HTR-8/SVneo (cell line): ENCODE results near the gene MEIOB.
"Not testable (repeated sequence)": the region's sequence is repeated elsewhere in the genome, so short reads cannot be mapped to it uniquely, and the experiment has no call there.

Source experiments
- DNase-seq: peaks from one replicate; pipeline ENCODE4 v3.0.0; 2011; ENCODE audit warnings: low spot score, mixed read lengths; ENCODE audit not compliant: insufficient read length
- FAIRE-seq: peaks from 2 replicates; lab custom pipeline; 2011; peaks lifted over from hg19 to GRCh38; lab: Jason Lieb, UNC

MEIOB gene

GRCh38 chr16:1879477-1879876 is 7.5 kb upstream of the MEIOB start:
- FAIRE-seq, result no peak

GRCh38 chr16:1878256-1878655 is 6.3 kb upstream of the MEIOB start:
- FAIRE-seq, result no peak
- DNase-seq, result no peak

More at GRCh38 chr16:1879477-1879876, 7.5 kb upstream of the MEIOB start:
- no peak for DNase-seq

DNA sequence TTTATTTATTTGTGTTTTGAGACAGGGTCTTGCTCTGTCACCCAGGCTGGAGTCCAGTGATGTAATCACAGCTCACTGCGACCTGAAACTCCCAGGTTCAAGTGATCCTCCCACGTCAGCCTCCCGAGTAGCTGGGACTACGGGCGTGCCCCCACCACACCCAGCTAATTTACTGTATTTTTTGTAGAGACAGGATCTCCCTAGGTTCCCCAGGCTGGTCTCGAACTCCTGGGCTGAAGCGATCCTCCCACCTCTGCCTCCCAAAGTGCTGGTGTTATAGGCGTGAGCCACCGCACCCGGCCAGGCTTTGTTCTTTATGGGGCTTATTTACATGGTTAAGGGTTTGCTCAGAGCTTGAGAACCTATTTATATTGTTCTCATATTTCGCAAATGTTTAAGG is 5.8 kb upstream of the MEIOB start:
- no peak for DNase-seq
- FAIRE-seq, result no peak

GRCh38 chr16:1877089-1877488 is 5.1 kb upstream of the MEIOB start:
- no peak for DNase-seq
- FAIRE-seq, result no peak

- FAIRE-seq (no peak), DNase-seq (no peak)
Measured at GRCh38 chr16:1876468-1876867, 4.5 kb upstream of the MEIOB start.

- DNase-seq, FAIRE-seq: not testable (repeated sequence)
Measured at GRCh38 chr16:1876066-1876465, 4.1 kb upstream of the MEIOB start.

GRCh38 chr16:1874854-1875253 is 2.9 kb upstream of the MEIOB start:
- FAIRE-seq (no peak), DNase-seq (no peak)

DNA sequence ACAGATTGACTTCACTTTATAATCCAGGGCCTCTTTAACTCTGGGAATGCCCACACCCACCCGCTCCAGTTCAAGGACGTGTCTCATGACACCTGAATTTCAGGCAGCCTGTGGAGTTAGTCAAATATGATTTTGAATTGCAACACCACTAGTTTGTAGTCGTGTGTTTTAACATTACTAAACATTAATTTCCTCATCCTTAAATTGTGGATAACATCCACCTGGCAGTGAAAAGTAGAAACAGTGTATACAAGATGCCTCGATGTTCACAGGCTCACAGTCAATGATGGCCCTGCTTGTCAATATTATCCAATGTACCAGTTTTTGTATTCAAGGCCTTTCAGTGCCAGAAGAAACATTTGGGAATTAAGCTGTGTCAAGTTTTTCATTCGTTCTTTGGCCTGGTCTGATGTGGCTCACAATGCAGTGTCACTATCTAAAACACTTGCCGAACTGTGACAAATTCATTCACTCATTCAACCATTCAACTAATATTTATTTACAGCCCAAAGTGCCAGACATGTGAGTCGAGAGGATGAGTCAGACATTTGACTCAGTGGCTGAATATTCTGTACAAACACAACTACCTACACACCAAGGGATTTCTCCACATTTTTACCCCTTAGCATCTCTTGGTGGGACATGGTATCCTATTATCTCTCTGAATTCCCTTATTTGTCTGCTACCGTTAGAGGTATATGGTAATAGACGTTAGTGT is 1.4 kb downstream of the MEIOB start:
- peak; percentile 28 for FAIRE-seq
- peak; percentile 35 for DNase-seq

DNA sequence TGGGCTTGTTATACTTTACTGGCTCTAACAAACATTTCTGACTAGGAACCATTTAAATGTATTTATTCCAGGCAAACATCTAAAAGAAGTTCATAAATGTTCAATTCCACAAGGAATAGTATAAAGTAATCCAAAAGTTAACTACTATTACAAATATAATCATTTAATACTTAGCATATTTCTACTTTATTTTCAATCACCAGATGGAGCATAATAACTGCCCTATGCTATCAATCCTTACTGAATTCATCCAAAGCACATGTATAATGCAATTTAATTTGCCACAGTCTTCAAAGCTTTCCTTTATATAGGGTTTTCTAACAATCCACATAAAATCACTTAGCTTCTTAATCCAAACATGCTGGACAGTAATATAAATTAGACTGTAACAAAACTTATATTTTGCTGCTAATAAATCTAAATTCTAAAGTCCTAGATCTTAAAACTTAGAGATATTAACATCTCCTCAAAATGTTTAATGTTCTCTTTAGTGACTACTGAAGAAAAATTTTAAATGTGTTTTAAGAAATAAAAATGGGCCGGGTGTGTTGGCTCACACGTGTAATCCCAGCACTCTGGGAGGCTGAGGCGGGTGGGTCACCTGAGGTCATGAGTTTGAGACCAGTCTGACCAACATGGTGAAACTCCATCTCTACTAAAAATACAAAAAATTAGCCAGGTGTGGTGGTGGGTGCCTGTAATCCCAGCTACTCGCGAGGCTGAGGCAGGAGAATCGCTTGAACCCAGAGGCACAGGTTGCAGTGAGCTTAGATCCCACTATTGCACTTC is 5.9 kb downstream of the MEIOB start:
- DNase-seq (no peak), FAIRE-seq (no peak)

- no peak for FAIRE-seq
- no peak for DNase-seq
Measured at GRCh38 chr16:1863681-1864460, 8.1 kb downstream of the MEIOB start.

GRCh38 chr16:1862394-1862793 is 9.6 kb downstream of the MEIOB start:
- DNase-seq, result no peak

DNA sequence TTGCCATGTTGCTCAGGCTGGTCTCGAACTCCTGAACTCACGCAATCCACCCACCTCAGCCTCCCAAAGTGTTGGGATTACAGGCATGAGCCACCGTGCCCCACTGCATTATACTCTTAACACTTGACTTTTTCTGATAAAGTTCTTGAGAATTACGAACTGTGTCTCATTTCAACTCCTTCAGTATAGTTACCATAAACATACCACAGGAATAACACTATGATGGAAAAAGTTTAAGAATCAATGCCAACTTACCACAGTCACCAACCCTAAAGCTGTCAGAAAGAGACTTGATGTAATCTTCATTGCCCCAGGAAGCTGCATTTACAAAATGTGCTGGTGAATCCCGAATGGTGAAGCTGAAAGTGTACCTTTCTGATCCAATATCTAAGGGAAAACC is 10.2 kb downstream of the MEIOB start:
- no peak for FAIRE-seq

More at GRCh38 chr16:1862394-1862793, 9.6 kb downstream of the MEIOB start:
- no peak for FAIRE-seq

DNA sequence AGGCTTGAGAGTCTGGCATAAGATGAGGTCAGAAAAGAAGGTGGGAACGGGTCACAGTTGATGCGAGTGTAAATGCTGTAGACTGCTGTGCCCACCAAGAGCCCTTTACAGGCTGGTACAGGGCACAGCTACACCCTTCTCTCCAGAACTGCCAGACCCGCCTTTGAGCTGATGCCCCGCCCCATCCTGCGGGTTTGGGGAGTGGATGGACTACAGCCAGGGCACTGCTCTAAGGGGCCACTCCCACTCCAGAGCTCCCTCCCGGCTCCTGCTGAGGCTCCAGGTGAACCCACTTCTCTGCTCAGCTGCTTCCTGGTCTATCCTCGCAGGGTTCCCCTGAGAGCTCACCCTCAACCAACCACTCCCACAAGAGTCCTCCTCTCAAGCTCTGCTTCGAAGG is 12.3 kb downstream of the MEIOB start:
- DNase-seq, result no peak
- FAIRE-seq, result no peak

More for the DNA sequence above, 10.2 kb downstream of the MEIOB start:
- no peak for DNase-seq

DNA sequence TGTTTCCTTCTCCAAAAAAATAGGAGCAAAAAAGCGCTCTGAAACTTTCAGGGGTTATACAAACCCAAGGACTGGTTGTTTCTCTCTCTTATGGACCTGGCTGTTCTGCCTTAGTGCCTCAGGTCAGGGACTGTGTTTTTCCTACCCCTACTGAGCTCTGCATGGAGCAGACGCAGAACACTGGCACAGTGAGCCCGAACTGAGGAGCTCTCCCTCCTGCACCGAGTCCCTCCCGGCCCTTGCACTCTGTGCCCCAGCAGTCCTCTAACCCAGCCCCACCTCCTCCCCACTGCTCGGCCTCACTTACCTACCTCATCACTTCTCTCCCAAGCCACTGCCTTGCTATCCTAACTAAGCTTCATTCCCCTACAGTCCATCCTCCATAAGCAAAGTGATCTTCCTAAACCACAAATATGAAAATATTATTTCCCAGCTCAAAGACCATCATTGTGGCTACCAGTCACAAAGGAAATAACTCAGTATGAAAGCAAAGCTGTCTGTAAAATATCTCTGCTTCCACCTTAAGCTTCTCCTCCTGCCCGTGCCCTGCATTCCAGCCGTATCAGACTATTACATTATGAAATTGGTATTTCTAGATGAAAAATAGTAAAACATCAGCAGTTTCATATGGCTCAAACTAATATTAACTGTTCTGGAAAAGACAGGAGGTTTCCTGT is 13.6 kb downstream of the MEIOB start:
- DNase-seq, result no peak
- no peak for FAIRE-seq

- no peak for DNase-seq
- FAIRE-seq, result no peak
Measured at GRCh38 chr16:1857433-1858097, 14.4 kb downstream of the MEIOB start.

- FAIRE-seq, result no peak
Measured at GRCh38 chr16:1851793-1852192, 20.2 kb downstream of the MEIOB start.

GRCh38 chr16:1850981-1851380 is 21.0 kb downstream of the MEIOB start:
- no peak for FAIRE-seq
- no peak for DNase-seq

More at GRCh38 chr16:1851793-1852192, 20.2 kb downstream of the MEIOB start:
- DNase-seq, result no peak

DNA sequence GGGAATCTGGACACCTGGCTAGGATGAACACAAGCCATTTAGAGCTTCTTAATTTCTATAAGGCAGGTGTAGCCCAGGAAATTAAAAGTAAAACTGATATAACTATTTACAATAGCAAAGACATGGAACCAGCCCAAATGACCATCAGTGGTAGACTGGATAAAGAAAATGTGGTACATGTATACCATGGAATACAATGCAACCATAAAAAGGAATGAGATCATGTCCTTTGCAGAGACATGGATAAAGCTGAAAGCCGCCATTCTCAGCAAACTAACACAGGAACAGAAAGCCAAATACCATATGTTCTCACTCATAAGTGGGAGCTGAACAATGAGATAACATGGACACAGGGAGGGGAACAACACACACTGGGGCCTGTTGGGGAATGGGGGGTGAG is 25.5 kb downstream of the MEIOB start:
- FAIRE-seq (no peak), DNase-seq (no peak)

- FAIRE-seq (no peak), DNase-seq (no peak)
Measured at GRCh38 chr16:1845985-1846384, 26.0 kb downstream of the MEIOB start.

DNA sequence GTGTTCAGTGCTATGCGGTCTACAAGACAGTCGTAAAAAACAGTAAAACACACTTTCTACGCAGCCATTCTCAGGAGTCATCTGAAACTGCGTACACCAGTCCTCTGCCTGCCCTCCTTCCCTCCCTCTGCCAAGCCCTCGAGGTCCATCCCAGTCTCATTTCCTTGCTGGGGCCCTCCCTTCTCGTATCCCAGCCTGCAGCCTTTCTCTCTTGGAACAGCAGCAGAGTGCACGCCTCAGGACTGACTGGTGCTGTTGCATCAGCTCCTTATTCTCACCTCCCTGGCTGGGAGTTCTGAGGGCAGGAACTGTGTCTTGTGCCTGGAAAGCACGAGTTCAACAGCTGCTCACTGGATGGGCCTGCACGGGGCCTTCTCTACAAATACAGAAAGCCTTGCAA is 32.4 kb downstream of the MEIOB start:
- no peak for FAIRE-seq
- DNase-seq, result no peak
